ENCODE measurements around the gene GPC6.

DNA sequence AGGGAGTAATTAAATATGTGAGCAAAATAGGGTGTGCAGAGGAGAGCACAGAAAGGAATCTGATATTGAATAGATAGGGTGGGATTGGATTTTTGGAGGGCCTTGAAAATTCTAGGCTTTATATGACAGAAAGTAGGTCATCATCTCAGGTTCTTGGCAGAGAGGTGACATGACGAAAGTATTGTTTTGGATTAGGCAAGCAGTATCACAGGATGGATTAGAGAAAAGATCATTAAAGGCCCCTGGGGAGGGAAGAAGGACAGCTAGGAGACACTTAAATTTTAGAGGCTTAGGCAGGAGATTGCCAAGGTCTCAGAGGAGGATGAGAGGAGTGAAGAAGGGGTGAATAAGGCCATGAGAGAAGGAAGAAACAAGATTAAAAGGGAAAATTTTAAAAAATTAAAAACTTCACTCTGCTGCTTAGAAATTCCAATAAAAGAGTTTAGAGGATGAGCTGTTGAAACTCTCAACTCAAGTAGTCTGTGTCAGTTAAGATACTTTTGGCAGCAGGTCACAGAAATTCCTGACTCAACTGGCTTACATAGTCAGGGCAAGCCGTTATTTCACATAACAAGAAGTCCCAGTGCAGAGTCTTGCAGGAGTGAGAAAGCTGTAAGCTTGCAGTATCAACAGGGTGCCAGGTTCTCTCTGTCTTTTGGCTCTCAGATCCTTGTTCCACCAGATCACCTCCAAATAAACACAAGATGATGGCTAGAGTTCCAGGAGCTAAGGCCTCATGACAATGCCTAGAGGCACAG lies 8.8 kb downstream of the GPC6 start:
- TF ChIP-seq GATA2 (IDR thresholded peaks at IDR 0.05; ENCODE audit: low read depth, low read length) (no peak), GATA3 (IDR thresholded peaks at IDR 0.05; ENCODE audit: low read depth, low read length) (no peak)

Measured in SH-SY5Y (cell line).